ENCODE data around the gene MED27. TPM values are rescaled to one million over a fixed set of nuclear protein-coding genes. Genes with fewer than 3 reads are reported as not detected.

The MED27 gene
- total and polyA plus RNA-seq, 9 of the 15 experiments (the other 6 are each of a cell fraction or from before 2014, with no cell fraction given), result 24.4 to 91.0 (median 36.1) TPM

- peak; percentile 73 for TF ChIP-seq ZFX (CRISPR knock-in tag; IDR thresholded peaks at IDR 0.05)
- TF ChIP-seq ELF2 (CRISPR knock-in tag; IDR thresholded peaks at IDR 0.05), result no peak
- no peak for TF ChIP-seq ETV6 (IDR thresholded peaks at IDR 0.05; ENCODE audit: borderline replicate concordance in 1 of 2, low read depth in 2 of 2, low read length in 1 of 2)
- no peak for TF ChIP-seq ETV6 (CRISPR knock-in tag; IDR thresholded peaks at IDR 0.05; ENCODE audit: borderline replicate concordance)
- TF ChIP-seq, protein P1, sequence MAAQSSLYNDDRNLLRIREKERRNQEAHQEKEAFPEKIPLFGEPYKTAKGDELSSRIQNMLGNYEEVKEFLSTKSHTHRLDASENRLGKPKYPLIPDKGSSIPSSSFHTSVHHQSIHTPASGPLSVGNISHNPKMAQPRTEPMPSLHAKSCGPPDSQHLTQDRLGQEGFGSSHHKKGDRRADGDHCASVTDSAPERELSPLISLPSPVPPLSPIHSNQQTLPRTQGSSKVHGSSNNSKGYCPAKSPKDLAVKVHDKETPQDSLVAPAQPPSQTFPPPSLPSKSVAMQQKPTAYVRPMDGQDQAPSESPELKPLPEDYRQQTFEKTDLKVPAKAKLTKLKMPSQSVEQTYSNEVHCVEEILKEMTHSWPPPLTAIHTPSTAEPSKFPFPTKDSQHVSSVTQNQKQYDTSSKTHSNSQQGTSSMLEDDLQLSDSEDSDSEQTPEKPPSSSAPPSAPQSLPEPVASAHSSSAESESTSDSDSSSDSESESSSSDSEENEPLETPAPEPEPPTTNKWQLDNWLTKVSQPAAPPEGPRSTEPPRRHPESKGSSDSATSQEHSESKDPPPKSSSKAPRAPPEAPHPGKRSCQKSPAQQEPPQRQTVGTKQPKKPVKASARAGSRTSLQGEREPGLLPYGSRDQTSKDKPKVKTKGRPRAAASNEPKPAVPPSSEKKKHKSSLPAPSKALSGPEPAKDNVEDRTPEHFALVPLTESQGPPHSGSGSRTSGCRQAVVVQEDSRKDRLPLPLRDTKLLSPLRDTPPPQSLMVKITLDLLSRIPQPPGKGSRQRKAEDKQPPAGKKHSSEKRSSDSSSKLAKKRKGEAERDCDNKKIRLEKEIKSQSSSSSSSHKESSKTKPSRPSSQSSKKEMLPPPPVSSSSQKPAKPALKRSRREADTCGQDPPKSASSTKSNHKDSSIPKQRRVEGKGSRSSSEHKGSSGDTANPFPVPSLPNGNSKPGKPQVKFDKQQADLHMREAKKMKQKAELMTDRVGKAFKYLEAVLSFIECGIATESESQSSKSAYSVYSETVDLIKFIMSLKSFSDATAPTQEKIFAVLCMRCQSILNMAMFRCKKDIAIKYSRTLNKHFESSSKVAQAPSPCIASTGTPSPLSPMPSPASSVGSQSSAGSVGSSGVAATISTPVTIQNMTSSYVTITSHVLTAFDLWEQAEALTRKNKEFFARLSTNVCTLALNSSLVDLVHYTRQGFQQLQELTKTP (IDR thresholded peaks at IDR 0.05; ENCODE audit: low read depth in 1 of 2, partially characterized antibody in 2 of 2), result peak in 1 of 2 experiments; percentile 93
- TF ChIP-seq, protein P2, sequence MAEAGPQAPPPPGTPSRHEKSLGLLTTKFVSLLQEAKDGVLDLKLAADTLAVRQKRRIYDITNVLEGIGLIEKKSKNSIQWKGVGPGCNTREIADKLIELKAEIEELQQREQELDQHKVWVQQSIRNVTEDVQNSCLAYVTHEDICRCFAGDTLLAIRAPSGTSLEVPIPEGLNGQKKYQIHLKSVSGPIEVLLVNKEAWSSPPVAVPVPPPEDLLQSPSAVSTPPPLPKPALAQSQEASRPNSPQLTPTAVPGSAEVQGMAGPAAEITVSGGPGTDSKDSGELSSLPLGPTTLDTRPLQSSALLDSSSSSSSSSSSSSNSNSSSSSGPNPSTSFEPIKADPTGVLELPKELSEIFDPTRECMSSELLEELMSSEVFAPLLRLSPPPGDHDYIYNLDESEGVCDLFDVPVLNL (CRISPR knock-in tag; IDR thresholded peaks at IDR 0.05; ENCODE audit: low read depth), result no peak
- TF ChIP-seq, protein P3, sequence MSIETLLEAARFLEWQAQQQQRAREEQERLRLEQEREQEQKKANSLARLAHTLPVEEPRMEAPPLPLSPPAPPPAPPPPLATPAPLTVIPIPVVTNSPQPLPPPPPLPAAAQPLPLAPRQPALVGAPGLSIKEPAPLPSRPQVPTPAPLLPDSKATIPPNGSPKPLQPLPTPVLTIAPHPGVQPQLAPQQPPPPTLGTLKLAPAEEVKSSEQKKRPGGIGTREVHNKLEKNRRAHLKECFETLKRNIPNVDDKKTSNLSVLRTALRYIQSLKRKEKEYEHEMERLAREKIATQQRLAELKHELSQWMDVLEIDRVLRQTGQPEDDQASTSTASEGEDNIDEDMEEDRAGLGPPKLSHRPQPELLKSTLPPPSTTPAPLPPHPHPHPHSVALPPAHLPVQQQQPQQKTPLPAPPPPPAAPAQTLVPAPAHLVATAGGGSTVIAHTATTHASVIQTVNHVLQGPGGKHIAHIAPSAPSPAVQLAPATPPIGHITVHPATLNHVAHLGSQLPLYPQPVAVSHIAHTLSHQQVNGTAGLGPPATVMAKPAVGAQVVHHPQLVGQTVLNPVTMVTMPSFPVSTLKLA (conservative IDR thresholded peaks at IDR 0.05), result peak; percentile 37 to 82; a peak in 3 of 4 replicates
- no peak for TF ChIP-seq RBM25 (IDR thresholded peaks at IDR 0.05; ENCODE audit: low read depth, low read length, severe bottlenecking)
- TF ChIP-seq, protein P4, sequence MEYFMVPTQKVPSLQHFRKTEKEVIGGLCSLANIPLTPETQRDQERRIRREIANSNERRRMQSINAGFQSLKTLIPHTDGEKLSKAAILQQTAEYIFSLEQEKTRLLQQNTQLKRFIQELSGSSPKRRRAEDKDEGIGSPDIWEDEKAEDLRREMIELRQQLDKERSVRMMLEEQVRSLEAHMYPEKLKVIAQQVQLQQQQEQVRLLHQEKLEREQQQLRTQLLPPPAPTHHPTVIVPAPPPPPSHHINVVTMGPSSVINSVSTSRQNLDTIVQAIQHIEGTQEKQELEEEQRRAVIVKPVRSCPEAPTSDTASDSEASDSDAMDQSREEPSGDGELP (CRISPR knock-in tag; IDR thresholded peaks at IDR 0.05; ENCODE audit: borderline replicate concordance), result peak; percentile 44; the same call in 1 of the 2 replicates
- TF ChIP-seq ZNF583 (CRISPR knock-in tag; IDR thresholded peaks at IDR 0.05), result no peak
- TF ChIP-seq MBD2 (IDR thresholded peaks at IDR 0.05; ENCODE audit: borderline replicate concordance, low read depth), result peak; percentile 87
- TF ChIP-seq POLR2AphosphoS5 (IDR thresholded peaks at IDR 0.05; ENCODE audit: control insufficient read depth, insufficient read depth, low read depth, low read length), result peak; percentile 43; the same call in 1 of the 2 replicates
- TF ChIP-seq ETS2 (tag; IDR thresholded peaks at IDR 0.05; ENCODE audit: borderline replicate concordance, poor library complexity, severe bottlenecking), result no peak
- TF ChIP-seq GATAD2B (IDR thresholded peaks at IDR 0.05; ENCODE audit: borderline replicate concordance), result no peak
- TF ChIP-seq DPF2 (IDR thresholded peaks at IDR 0.05), result no peak
- no peak for TF ChIP-seq MLX (CRISPR knock-in tag; conservative IDR thresholded peaks at IDR 0.05)
- TF ChIP-seq HNRNPUL1 (IDR thresholded peaks at IDR 0.05; ENCODE audit: low read length), result no peak
- TF ChIP-seq, protein P5, sequence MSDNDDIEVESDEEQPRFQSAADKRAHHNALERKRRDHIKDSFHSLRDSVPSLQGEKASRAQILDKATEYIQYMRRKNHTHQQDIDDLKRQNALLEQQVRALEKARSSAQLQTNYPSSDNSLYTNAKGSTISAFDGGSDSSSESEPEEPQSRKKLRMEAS (CRISPR knock-in tag; IDR thresholded peaks at IDR 0.05), result no peak
These were observed at the start of gene MED27 (continued) for GRCh38 chr9:132079391-132080091.

Data from K562 (cell line).